Esophagus squamous epithelium (tissue), 5 donors: ENCODE measurements around the gene TMEM108. TPM values are rescaled to one million over a fixed set of nuclear protein-coding genes. Genes with fewer than 3 reads are reported as not detected.

ENCODE experiments used
- DNase-seq: peaks from one replicate; lab custom pipeline; 2025; lab: John Stamatoyannopoulos, UW
- H3K27ac ChIP-seq, 4 donors: fragments of 200-600 bp; sonication (generic); one replicate each; pipeline ENCODE4 v1.5.1; 2016 to 2019; ENCODE audit warnings: mild to moderate bottlenecking in 1 of 4
- H3K27me3 ChIP-seq, 4 donors: fragments of 200-600 bp; sonication (generic); 1 replicate in 3 of 4; 2 replicates in 1 of 4; pipeline versions ENCODE4 v1.5.1 to v1.6.0; 2017 to 2021; ENCODE audit warnings: antibody characterized with exemption in 1 of 4
- H3K36me3 ChIP-seq, 3 donors: fragments of 200-600 bp; sonication (generic); one replicate each; pipeline ENCODE4 v1.5.1; 2016 to 2019
- H3K4me1 ChIP-seq, 3 donors: fragments of 200-600 bp; sonication (generic); one replicate each; pipeline ENCODE4 v1.5.1; 2017 to 2019
- H3K4me3 ChIP-seq, 4 donors: fragments of 200-600 bp; sonication (generic); 1 replicate in 3 of 4; 2 replicates in 1 of 4; pipeline ENCODE4 v1.5.1; 2016 to 2019; ENCODE audit warnings: mild to moderate bottlenecking in 2 of 4, moderate library complexity in 1 of 4
- H3K9me3 ChIP-seq, 3 donors: fragments of 200-600 bp; sonication (generic); one replicate each; pipeline ENCODE4 v1.5.1; 2016 to 2019
- CTCF ChIP-seq, 6 experiments: fragments of 450-650 bp in 4 of 6; fragments of 200-600 bp in 2 of 6; sonication (generic) in 2 of 6; IDR thresholded peaks; one replicate each; pipeline ENCODE4 v1.5.1; 2016 to 2019; ENCODE audit warnings: antibody characterized with exemption in 6 of 6, mild to moderate bottlenecking in 4 of 6, moderate library complexity in 4 of 6
- POLR2A ChIP-seq, 4 donors: fragments of 450-650 bp; IDR thresholded peaks; one replicate each; pipeline ENCODE4 v1.6.1; 2017; ENCODE audit warnings: antibody characterized with exemption in 4 of 4, mild to moderate bottlenecking in 4 of 4, moderate library complexity in 3 of 4
- WGBS, 2 donors: methylation state at CpG; one replicate each; pipeline ENCODE4 v1.1.5; 2018; 5-methylcytosine and 5-hydroxymethylcytosine counted together
- intact Hi-C: fragments of 100-400 bp; cut with DNase I; formaldehyde crosslinking; loops from one replicate; pipeline ENCODE4 v1.15.0; 2022
- total RNA-seq, 4 donors: library from RNA; depleted of rRNA; stranded (reverse); fragments of >200 nt; gene quantifications; one replicate each; pipeline ENCODE4 v1.1.0, GENCODE V29; 2016
- donor health status: DM: yes; HTN: yes; CAD: no.

Gene TMEM108
- total RNA-seq, 4 donors from 2014 or later: 0.12 to 3.4 (median 0.24) TPM

GRCh38 chr3:133393204-133393603 lies 355.0 kb downstream of the TMEM108 start:
- Histone ChIP-seq H3K27me3 (no peaks in the 10 kb centered on the region), H3K4me3 (no peak overlapping the region), H3K27ac (no peak overlapping the region), H3K36me3 (no peaks in the 10 kb centered on the region), H3K4me1 (no peaks in the 10 kb centered on the region), H3K9me3 (peaks cover 0 to 7% (median 0%) of the 10 kb centered on the region in 3 donors)
- DNase-seq: no peak
- WGBS, 2 donors: 50 to 82% methylated on average over 1 of the region's 1 CpG
- intact Hi-C loops: no loop called here
- TF ChIP-seq POLR2A (IDR thresholded peaks at IDR 0.05): no peak
- TF ChIP-seq CTCF (IDR thresholded peaks at IDR 0.05): no peak

- H3K27ac ChIP-seq: no peak overlapping the region
- no peaks in the 10 kb centered on the region for H3K27me3 ChIP-seq
- no peak for TF ChIP-seq POLR2A (IDR thresholded peaks at IDR 0.05)
- DNase-seq: no peak
- 27 to 31% methylated on average over 2 to 7 of the region's 7 CpGs for WGBS, 2 donors
- no peak overlapping the region for H3K4me3 ChIP-seq
- no peaks in the 10 kb centered on the region for H3K36me3 ChIP-seq
- no peaks in the 10 kb centered on the region for H3K4me1 ChIP-seq
- H3K9me3 ChIP-seq: peaks cover 0 to 7% (median 0%) of the 10 kb centered on the region in 3 donors
- intact Hi-C loops: no loop called here
These were observed 355.7 kb downstream of the TMEM108 start for GRCh38 chr3:133393691-133394474.

GRCh38 chr3:133394561-133395311 lies 356.5 kb downstream of the TMEM108 start:
- no peaks in the 10 kb centered on the region for H3K4me1 ChIP-seq
- H3K36me3 ChIP-seq: no peaks in the 10 kb centered on the region
- no peak overlapping the region for H3K4me3 ChIP-seq
- intact Hi-C loops: no loop called here
- no peak for TF ChIP-seq POLR2A (IDR thresholded peaks at IDR 0.05)
- TF ChIP-seq CTCF (IDR thresholded peaks at IDR 0.05): no peak
- no peaks in the 10 kb centered on the region for H3K27me3 ChIP-seq
- no peak overlapping the region for H3K27ac ChIP-seq
- 50 to 64% methylated on average over 1 of the region's 1 CpG for WGBS, 2 donors
- DNase-seq: no peak
- H3K9me3 ChIP-seq: peaks cover 0 to 7% (median 0%) of the 10 kb centered on the region in 3 donors

GRCh38 chr3:133396906-133397305 lies 358.7 kb downstream of the TMEM108 start:
- TF ChIP-seq CTCF (IDR thresholded peaks at IDR 0.05) (no peak), POLR2A (IDR thresholded peaks at IDR 0.05) (no peak)
- H3K9me3 ChIP-seq: peaks cover 0 to 7% (median 0%) of the 10 kb centered on the region in 3 donors
- H3K27me3 ChIP-seq: no peaks in the 10 kb centered on the region
- no peak overlapping the region for H3K27ac ChIP-seq
- no peak overlapping the region for H3K4me3 ChIP-seq
- 86 to 87% methylated on average over 6 to 10 of the region's 10 CpGs for WGBS, 2 donors
- no peaks in the 10 kb centered on the region for H3K4me1 ChIP-seq
- DNase-seq: no peak
- H3K36me3 ChIP-seq: no peaks in the 10 kb centered on the region
- intact Hi-C loops: no loop called here

- H3K4me3 ChIP-seq: no peak within 1 kb of the TSS
- H3K36me3 ChIP-seq: no peaks in the 10 kb centered on the region
- intact Hi-C loops: no loop called here
- TF ChIP-seq POLR2A (IDR thresholded peaks at IDR 0.05) (no peak), CTCF (IDR thresholded peaks at IDR 0.05) (no peak)
- H3K9me3 ChIP-seq: no peaks in the 10 kb centered on the region
- no peak within 1 kb of the TSS for H3K27ac ChIP-seq
- no peaks in the 10 kb centered on the region for H3K27me3 ChIP-seq
- 85 to 92% methylated on average over 5 of the region's 15 CpGs for WGBS, 2 donors
- H3K4me1 ChIP-seq: no peaks in the 10 kb centered on the region
- no peak for DNase-seq
These were observed 361.9 kb downstream of the TMEM108 start, which contains the start of gene BFSP2 for GRCh38 chr3:133400006-133400515. Gene BFSP2 (plus strand): TSS chr3:133400056. CDS start chr3:133400084, 28 bp downstream.
